GM21576 (cell line): ENCODE results near the gene CHD3.
"Not testable (repeated sequence)": the region's sequence is repeated elsewhere in the genome, so short reads cannot be mapped to it uniquely, and the experiment has no call there.

ENCODE experiments used
- ATAC-seq: cut with Tn5 transposase; IDR thresholded peaks from one replicate; pipeline ENCODE4 v1.9.1; 2021; ENCODE audit warnings: mild to moderate bottlenecking, moderate library complexity; ENCODE audit not compliant: unreplicated experiment

The CHD3 gene

DNA sequence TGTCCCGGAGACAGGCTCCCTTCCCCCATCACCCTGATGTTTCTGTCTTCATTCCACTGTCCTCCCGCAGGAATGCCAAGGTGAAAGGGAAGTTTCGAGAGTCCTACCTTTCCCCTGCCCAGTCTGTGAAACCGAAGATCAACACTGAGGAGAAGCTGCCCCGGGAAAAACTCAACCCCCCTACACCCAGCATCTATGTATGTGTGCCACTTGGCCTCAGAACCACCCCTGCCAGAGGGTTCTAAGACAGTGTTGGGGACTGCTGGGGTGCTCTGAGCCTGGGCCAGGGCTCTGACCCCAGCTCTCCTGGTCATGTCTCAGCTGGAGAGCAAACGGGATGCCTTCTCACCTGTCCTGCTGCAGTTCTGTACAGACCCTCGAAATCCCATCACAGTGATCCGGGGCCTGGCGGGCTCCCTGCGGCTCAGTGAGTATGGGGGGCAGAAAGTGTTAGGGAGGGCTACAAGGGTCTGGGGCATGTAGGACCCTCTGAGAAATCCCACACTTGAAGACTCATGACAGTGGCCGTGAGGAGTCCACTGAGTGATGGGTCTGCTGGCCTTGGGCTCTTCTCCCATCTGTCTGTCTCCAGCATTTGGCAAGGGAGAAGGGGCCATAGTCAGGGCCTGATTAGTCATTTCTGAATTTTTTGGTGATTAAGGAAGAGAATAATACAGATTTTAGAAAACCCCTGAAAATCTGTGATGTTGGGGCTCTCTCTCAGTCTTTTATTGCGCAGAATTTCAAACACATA, 38.7 kb upstream of the CHD3 start:
- ATAC-seq, result no peak

DNA sequence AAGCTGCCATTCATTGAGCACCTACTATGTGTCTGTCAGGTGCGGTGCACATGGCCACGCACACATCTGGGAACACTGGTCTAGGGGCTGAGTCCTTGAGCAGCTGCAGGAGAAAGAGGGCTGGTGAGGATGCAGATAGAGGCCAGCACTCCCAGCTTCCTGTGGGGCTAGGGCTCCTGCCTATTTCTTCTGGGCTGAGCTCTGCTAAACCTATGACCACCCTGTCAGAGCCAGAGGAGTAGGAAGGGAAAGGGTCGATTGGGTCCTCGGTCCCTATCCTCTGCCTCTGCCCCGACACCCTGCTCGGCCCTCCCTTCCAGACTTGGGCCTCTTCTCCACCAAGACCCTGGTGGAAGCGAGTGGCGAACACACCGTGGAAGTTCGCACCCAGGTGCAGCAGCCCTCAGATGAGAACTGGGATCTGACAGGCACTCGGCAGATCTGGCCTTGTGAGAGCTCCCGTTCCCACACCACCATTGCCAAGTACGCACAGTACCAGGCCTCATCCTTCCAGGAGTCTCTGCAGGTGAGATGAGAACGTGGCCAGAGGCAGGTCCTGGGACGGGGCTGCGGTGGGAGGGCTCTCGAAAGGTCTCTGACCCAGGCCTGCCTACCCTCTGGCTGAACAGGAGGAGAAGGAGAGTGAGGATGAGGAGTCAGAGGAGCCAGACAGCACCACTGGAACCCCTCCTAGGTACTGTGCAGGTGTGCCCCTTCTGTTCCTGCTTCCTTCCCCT, 37.7 kb upstream of the CHD3 start:
- no peak for ATAC-seq

DNA sequence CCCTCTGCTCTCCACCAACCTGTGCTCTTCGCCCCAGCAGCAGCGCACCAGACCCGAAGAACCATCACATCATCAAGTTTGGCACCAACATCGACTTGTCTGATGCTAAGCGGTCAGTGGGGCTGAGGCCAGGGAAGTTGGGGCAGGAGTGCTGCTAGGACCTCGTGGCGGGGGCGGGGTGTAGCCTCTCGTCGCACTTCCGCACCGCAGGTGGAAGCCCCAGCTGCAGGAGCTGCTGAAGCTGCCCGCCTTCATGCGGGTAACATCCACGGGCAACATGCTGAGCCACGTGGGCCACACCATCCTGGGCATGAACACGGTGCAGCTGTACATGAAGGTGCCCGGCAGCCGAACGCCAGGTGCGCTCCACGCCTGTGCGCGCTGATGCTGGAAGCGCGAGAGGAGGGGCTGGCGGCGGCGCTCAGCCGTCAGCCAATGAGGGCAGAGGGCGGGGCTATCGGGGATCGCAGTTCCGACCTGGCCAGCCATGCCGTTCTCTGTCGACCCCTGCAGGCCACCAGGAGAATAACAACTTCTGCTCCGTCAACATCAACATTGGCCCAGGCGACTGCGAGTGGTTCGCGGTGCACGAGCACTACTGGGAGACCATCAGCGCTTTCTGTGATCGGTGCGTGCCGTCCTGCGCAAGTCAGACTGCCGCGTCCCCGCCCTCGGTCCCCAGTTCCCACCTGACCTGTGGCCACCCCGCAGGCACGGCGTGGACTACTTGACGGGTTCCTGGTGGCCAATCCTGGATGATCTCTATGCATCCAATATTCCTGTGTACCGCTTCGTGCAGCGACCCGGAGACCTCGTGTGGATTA, 36.9 kb upstream of the CHD3 start:
- ATAC-seq, result peak; percentile 64

GRCh38 chr17:7852262-7852670, 36.3 kb upstream of the CHD3 start:
- no peak for ATAC-seq

DNA sequence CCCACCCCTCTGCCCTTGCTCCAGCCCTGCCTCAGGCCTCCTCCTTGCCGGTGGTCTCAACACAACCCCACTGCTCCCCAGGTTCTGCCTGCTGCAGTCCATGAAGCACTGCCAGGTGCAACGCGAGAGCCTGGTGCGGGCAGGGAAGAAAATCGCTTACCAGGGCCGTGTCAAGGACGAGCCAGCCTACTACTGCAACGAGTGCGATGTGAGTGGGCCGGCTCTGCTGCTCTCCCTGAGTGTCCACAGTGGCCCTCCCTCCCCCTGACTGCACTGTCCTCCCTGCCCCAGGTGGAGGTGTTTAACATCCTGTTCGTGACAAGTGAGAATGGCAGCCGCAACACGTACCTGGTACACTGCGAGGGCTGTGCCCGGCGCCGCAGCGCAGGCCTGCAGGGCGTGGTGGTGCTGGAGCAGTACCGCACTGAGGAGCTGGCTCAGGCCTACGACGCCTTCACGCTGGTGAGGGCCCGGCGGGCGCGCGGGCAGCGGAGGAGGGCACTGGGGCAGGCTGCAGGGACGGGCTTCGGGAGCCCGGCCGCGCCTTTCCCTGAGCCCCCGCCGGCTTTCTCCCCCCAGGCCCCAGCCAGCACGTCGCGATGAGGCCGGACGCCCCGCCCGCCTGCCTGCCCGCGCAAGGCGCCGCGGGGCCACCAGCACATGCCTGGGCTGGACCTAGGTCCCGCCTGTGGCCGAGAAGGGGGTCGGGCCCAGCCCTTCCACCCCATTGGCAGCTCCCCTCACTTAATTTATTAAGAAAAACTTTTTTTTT, 35.5 kb upstream of the CHD3 start:
- ATAC-seq, result no peak

GRCh38 chr17:7853691-7854038, 34.9 kb upstream of the CHD3 start:
- ATAC-seq, result no peak

GRCh38 chr17:7854078-7854777, 34.4 kb upstream of the CHD3 start:
- no peak for ATAC-seq

- no peak for ATAC-seq
Measured at GRCh38 chr17:7854851-7855659, 33.5 kb upstream of the CHD3 start, which contains the start of gene TMEM88. Gene TMEM88 (plus strand): TSS chr17:7855066. CDS start chr17:7855075, 9 bp downstream.

DNA sequence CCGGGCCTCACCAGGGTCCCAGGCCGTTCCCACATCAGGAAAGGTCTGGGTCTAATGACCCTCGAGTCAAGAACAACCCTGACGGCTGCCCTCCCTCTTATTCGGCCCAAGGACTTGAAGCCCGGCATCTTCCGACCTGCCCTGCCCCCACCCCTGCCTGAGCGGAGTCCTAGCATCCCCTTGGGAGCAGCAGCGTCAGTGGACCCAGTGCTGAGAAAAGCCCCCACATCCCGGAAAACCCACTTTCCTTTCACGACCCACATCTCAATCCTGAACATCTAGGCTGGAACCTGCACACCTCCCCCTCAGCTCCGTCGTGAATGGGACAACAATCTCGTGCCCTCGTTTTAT, 33.0 kb upstream of the CHD3 start:
- ATAC-seq, result no peak

- no peak for ATAC-seq
Measured at GRCh38 chr17:7856011-7856810, 32.4 kb upstream of the CHD3 start.

DNA sequence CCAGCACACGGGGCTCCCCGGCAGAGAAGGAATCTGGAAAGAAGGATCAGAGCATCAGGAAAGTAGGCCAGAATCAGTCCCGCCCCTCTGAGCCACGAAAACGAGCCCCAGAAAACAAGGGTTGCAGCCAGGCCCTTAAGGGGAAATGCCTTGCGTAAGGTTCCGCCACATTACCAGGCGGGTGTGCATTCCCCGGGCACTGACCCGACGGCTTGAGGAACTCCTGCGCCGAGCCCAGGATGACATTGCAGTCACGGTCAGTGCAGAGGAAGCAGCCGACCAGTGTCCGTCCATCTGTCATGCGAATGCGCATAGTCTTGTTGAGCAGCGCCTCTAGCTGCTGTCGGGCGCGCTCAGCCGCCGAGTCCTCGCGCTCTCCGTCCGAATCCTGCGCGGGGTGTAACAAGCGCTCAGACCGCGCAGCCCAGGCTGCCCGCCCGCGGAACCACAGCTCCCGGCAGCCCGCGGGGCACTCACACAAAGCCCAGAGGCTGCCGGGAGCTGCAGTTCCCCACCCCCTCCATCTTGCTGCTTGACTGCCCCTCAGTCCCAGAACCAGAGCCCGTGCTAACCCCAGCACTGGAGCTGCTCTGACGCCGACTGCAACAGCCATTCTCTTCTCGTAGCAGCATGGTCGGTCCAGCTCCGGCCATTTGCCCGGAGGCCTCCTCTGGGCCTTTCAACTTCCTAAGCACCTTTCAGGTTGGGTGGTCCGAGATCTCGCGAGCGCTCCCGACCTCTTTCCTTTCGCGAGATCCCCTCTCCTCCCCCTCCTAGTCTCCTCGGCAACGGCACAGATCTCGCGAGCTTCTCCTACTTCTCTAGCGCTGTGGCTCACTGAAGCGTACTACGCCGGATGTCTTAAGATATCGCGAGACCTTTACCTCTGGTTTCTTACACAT, 31.5 kb upstream of the CHD3 start, which contains the start of gene NAA38:
TSS of gene NAA38 (minus strand) at position 749 of the 902 bp plus-strand sequence. CDS start at position 653, 96 bp downstream.
- ATAC-seq, result peak; percentile 62

DNA sequence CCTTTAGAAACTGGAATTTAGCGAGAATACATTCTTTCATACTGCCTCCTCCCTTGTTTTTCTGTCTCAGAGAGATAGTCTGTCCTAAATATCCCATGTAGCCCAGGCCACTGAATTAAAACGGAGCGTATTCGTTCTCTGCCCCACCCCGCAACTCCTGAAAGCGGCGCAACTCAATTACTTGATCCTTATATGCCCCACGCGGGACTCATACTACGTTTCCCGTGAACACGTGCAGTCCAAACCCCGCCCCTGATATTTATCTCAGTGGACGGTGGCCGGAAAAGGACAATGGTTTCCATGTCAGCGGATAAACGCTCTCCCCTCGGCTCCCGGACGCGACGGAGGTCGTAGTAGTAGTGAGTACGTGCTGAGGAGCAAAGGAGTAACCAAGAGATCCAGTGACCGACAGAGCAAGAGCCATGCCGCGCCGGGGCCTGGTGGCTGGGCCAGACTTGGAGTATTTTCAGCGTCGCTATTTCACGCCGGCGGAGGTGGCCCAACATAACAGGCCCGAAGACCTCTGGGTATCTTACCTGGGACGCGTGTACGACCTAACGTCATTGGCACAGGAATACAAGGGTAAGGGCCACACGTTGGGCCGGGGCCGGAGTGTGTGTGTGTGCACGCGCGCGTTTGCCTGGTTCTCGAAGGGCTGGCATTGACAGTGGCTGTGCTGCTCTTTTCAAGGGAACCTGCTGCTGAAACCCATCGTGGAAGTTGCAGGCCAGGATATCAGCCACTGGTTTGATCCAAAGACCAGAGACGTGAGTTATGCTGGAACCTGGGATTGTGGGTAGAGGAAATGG, 30.7 kb upstream of the CHD3 start, which contains the start of gene CYB5D1:
TSS of gene CYB5D1 (plus strand) at position 291 of the 809 bp plus-strand sequence. CDS start at position 423, 132 bp downstream.
- peak; percentile 39 for ATAC-seq

DNA sequence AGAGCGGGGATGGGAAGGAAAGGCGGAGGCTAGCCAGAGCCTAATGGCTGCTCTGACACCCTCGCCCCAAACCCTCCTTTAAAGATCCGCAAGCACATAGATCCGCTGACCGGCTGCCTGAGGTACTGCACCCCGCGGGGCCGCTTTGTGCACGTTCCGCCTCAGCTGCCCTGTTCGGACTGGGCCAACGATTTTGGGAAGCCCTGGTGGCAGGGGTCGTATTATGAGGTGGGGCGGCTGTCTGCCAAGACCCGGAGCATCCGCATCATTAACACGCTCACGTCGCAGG, 30.1 kb upstream of the CHD3 start:
- no peak for ATAC-seq

DNA sequence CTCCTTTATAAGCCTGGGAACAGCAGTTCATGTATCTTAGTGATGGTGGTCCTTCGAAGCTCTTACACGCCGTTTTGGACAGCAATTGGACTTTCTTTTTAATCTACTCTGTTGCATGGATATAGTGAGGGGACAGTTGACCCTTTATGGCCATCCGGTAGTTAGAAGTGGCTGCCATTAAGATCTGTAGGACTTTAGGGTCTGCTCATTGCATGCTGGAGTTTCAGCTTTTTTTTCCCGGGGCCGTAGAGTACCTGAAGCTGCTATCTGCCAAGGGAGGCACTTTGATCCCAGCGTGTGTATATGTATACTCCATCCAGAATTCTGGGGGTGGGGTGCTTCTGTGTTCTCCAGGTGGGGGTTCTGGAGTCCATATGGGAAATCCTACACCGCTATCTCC, 29.6 kb upstream of the CHD3 start:
- ATAC-seq, result no peak

DNA sequence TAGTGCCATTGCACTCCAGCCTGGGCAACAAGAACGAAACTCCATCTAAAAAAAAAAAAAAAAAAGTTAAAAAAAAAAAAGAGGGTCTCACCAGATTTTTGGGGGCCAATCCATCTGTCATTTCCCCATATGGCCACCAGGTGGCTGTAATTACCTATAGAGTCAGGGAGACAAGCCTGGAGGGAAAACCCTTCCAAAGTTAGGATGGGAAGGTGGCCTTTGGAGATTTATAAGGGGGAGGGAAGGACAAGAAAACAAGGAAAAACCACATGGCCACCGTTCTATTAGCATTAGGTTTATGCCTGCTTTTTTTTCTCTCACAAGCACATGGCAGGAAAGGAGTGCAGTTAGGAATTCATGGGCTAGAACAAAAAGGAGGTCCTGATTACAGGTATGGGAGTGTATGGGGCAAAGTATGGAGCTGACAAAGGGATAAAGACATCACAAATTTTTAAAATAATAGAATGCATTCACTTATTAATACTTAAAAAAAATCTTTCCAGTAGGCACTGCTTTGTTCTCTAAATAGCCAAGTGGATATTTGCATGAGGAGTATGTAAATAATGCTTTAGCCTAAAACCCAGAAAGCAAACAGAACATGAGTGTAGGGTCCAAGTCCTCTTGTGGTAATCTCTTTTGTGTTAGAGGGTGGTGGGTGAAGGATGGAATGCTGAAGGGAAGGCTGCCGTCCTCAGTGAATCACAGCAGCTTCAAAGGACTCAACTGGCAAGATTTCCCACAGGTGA, 25.7 kb upstream of the CHD3 start:
- no peak for ATAC-seq

GRCh38 chr17:7864384-7864783, 24.2 kb upstream of the CHD3 start:
- ATAC-seq, result not testable (repeated sequence)
